Neural cell (in vitro differentiated cells): ENCODE measurements around the gene NKIRAS1. TPM values are rescaled to one million over a fixed set of nuclear protein-coding genes. Genes with fewer than 3 reads are reported as not detected.

Experiments used
- H2AFZ ChIP-seq: fragments of 200-600, 300-800 bp; sonication (generic), shearing (Covaris generic); 2 replicates; pipeline ENCODE4 v1.6.0; 2014; ENCODE audit warnings: low read depth, mild to moderate bottlenecking, antibody characterized with exemption, low read length, moderate library complexity
- H3F3A ChIP-seq: fragments of 200-600 bp; shearing (Covaris generic); 2 replicates; pipeline ENCODE4 v1.6.1; 2016; ENCODE audit warnings: mild to moderate bottlenecking, moderate library complexity, mixed read lengths, antibody characterized with exemption, low read length; ENCODE audit not compliant: insufficient read depth, poor library complexity, severe bottlenecking
- H3K27ac ChIP-seq: fragments of 200-600, 300-800 bp; sonication (generic), shearing (Covaris generic); 2 replicates; pipeline ENCODE4 v1.5.1; 2014; ENCODE audit warnings: mild to moderate bottlenecking, low read length, moderate library complexity
- H3K27me3 ChIP-seq: fragments of 300-800, 200-600 bp; sonication (generic), shearing (Covaris generic); 2 replicates; pipeline ENCODE4 v1.6.0; 2014; ENCODE audit warnings: mild to moderate bottlenecking, low read depth, low read length, moderate library complexity; ENCODE audit not compliant: insufficient read depth
- H3K36me3 ChIP-seq: fragments of 300-800, 200-600 bp; sonication (generic), shearing (Covaris generic); 2 replicates; pipeline ENCODE4 v1.5.1; 2014; ENCODE audit warnings: mild to moderate bottlenecking, antibody characterized with exemption, low read length, moderate library complexity; ENCODE audit not compliant: insufficient read depth
- H3K4me2 ChIP-seq: fragments of 300-800, 200-600 bp; sonication (generic), shearing (Covaris generic); 2 replicates; pipeline ENCODE4 v1.6.0; 2014; ENCODE audit warnings: mild to moderate bottlenecking, low read length
- H3K4me3 ChIP-seq: fragments of 300-800, 200-600 bp; sonication (generic), shearing (Covaris generic); 2 replicates; pipeline ENCODE4 v1.5.1; 2014; ENCODE audit warnings: mild to moderate bottlenecking, low read length, moderate library complexity
- H3K79me2 ChIP-seq: fragments of 200-600 bp; shearing (Covaris generic); replicated peaks from 2 replicates; pipeline ENCODE4 v1.6.0; 2014; ENCODE audit warnings: mild to moderate bottlenecking, low read length, moderate library complexity; ENCODE audit not compliant: insufficient read depth
- H3K9ac ChIP-seq: fragments of 300-800, 200-600 bp; sonication (generic), shearing (Covaris generic); 2 replicates; pipeline ENCODE4 v1.6.1; 2016; ENCODE audit warnings: mild to moderate bottlenecking, low read length, mixed read lengths
- H3K9me2 ChIP-seq: fragments of 200-600 bp; shearing (Covaris generic); 2 replicates; pipeline ENCODE4 v1.6.1; 2016; ENCODE audit warnings: mild to moderate bottlenecking, low read length, mixed read lengths; ENCODE audit not compliant: insufficient read depth
- H3K9me3 ChIP-seq: fragments of 200-600, 300-800 bp; sonication (generic), shearing (Covaris generic); 2 replicates; pipeline ENCODE4 v1.6.1; 2016; ENCODE audit warnings: mild to moderate bottlenecking, mixed run types, low read length, moderate library complexity, mixed read lengths
- H4K20me1 ChIP-seq: fragments of 200-600 bp; shearing (Covaris generic); 2 replicates; pipeline ENCODE4 v1.6.1; 2016; ENCODE audit warnings: mild to moderate bottlenecking, mixed run types; ENCODE audit not compliant: insufficient read depth
- EP300 ChIP-seq: fragments of 450-650 bp; conservative IDR thresholded peaks from 2 replicates; pipeline ENCODE4 v1.6.1; 2014; ENCODE audit warnings: antibody characterized with exemption, mild to moderate bottlenecking, moderate library complexity; ENCODE audit not compliant: poor library complexity, severe bottlenecking
- EZH2 ChIP-seq: fragments of 200-600, 300-800 bp; shearing (Covaris generic), sonication (generic); IDR thresholded peaks from 2 replicates; pipeline ENCODE4 v1.6.1; 2014; ENCODE audit warnings: antibody characterized with exemption, low read length, borderline replicate concordance, mild to moderate bottlenecking; ENCODE audit not compliant: insufficient read depth, poor library complexity, severe bottlenecking
- MXI1 ChIP-seq: fragments of 450-650 bp; conservative IDR thresholded peaks from 2 replicates; pipeline ENCODE4 v1.6.1; 2014; ENCODE audit warnings: antibody characterized with exemption, mild to moderate bottlenecking; ENCODE audit not compliant: poor library complexity, severe bottlenecking
- POLR2AphosphoS5 ChIP-seq: IDR thresholded peaks from 2 replicates; pipeline ENCODE4 v1.6.1; 2012
- RAD21 ChIP-seq: fragments of 450-650 bp; conservative IDR thresholded peaks from 2 replicates; pipeline ENCODE4 v1.6.1; 2014; ENCODE audit warnings: antibody characterized with exemption, mild to moderate bottlenecking, moderate library complexity
- SMC3 ChIP-seq: fragments of 450-650 bp; conservative IDR thresholded peaks from 2 replicates; pipeline ENCODE4 v1.6.1; 2014; ENCODE audit warnings: antibody characterized with exemption, mild to moderate bottlenecking, moderate library complexity; ENCODE audit not compliant: poor library complexity
- TAF1 ChIP-seq: IDR thresholded peaks from 2 replicates; pipeline ENCODE4 v1.6.1; 2012; ENCODE audit warnings: low read depth
- polyA plus RNA-seq: library from polyadenylated mRNA; depleted of rRNA; stranded (reverse); fragments of >200 nt; gene quantifications from 2 replicates; pipeline ENCODE4 v1.2.3, GENCODE V29; 2014
- TF ChIP-seq, protein P1 (sequence below): IDR thresholded peaks from 2 replicates; pipeline ENCODE4 v1.6.1; 2012; ENCODE audit warnings: borderline replicate concordance
- TF ChIP-seq, protein P2 (sequence below): fragments of 450-650 bp; IDR thresholded peaks from 2 replicates; pipeline ENCODE4 v1.5.1; 2014; ENCODE audit warnings: antibody characterized with exemption, mild to moderate bottlenecking, moderate library complexity; ENCODE audit not compliant: poor library complexity, severe bottlenecking

Gene NKIRAS1
- polyA plus RNA-seq, 1 donor from 2014 or later = 42.1 TPM

DNA sequence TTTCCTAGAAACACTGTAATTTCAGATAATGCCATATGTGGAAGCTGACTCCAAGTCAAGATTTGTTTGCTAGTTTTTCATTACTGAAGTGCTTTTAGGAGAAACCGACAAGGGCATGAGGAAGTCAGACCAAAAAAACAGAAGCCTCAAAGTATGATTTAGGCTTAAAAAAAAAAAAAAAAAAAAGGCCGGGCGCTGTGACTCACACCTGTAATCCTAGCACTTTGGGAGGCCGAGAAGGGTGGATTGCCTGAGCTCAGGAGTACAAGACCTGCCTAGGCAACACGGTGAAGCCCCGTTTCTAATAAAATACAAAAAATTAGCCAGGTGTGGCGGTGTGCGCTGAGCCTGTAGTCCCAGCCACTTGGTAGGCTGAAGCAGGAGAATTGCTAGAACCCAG lies 11.7 kb upstream of the NKIRAS1 start:
- H3K36me3 ChIP-seq = peaks cover 3% of the 10 kb centered on the region
- TF ChIP-seq, protein P1, sequence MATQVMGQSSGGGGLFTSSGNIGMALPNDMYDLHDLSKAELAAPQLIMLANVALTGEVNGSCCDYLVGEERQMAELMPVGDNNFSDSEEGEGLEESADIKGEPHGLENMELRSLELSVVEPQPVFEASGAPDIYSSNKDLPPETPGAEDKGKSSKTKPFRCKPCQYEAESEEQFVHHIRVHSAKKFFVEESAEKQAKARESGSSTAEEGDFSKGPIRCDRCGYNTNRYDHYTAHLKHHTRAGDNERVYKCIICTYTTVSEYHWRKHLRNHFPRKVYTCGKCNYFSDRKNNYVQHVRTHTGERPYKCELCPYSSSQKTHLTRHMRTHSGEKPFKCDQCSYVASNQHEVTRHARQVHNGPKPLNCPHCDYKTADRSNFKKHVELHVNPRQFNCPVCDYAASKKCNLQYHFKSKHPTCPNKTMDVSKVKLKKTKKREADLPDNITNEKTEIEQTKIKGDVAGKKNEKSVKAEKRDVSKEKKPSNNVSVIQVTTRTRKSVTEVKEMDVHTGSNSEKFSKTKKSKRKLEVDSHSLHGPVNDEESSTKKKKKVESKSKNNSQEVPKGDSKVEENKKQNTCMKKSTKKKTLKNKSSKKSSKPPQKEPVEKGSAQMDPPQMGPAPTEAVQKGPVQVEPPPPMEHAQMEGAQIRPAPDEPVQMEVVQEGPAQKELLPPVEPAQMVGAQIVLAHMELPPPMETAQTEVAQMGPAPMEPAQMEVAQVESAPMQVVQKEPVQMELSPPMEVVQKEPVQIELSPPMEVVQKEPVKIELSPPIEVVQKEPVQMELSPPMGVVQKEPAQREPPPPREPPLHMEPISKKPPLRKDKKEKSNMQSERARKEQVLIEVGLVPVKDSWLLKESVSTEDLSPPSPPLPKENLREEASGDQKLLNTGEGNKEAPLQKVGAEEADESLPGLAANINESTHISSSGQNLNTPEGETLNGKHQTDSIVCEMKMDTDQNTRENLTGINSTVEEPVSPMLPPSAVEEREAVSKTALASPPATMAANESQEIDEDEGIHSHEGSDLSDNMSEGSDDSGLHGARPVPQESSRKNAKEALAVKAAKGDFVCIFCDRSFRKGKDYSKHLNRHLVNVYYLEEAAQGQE = no peak
- TF ChIP-seq, protein P2, sequence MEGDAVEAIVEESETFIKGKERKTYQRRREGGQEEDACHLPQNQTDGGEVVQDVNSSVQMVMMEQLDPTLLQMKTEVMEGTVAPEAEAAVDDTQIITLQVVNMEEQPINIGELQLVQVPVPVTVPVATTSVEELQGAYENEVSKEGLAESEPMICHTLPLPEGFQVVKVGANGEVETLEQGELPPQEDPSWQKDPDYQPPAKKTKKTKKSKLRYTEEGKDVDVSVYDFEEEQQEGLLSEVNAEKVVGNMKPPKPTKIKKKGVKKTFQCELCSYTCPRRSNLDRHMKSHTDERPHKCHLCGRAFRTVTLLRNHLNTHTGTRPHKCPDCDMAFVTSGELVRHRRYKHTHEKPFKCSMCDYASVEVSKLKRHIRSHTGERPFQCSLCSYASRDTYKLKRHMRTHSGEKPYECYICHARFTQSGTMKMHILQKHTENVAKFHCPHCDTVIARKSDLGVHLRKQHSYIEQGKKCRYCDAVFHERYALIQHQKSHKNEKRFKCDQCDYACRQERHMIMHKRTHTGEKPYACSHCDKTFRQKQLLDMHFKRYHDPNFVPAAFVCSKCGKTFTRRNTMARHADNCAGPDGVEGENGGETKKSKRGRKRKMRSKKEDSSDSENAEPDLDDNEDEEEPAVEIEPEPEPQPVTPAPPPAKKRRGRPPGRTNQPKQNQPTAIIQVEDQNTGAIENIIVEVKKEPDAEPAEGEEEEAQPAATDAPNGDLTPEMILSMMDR = no peak
- TF ChIP-seq EZH2 = no peak
- no peak for TF ChIP-seq TAF1
- no peak for TF ChIP-seq MXI1
- TF ChIP-seq SMC3 = no peak
- TF ChIP-seq EP300 = no peak
- no peak for TF ChIP-seq RAD21
- no peak for TF ChIP-seq POLR2AphosphoS5
- no peak overlapping the region for H3K27ac ChIP-seq
- H3K9me3 ChIP-seq = no peaks in the 10 kb centered on the region
- no peaks in the 10 kb centered on the region for H3F3A ChIP-seq
- H3K4me2 ChIP-seq = no peak overlapping the region
- no peak overlapping the region for H2AFZ ChIP-seq
- no peaks in the 10 kb centered on the region for H3K79me2 ChIP-seq
- no peaks in the 10 kb centered on the region for H3K9me2 ChIP-seq
- no peaks in the 10 kb centered on the region for H3K27me3 ChIP-seq
- H3K4me3 ChIP-seq = no peak overlapping the region
- H3K9ac ChIP-seq = no peak overlapping the region
- no peaks in the 10 kb centered on the region for H4K20me1 ChIP-seq

DNA sequence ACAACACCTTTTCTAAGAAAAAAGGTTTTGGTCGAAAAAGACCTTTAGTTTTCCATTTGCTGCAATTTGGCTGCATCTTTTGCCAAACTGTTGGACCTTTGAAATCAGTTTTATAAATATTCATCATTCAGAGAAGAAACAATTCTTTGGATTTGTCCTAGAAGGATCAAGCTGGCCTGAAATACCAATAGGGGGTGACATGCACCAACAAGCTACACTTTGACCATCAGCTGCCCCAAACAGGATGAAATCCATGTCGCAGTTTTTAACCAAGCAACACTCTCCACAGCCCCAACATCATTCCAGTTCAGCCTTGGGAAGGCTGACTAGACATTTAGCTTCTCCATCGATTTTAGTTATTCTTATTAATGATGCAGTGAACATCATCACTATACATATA lies 9.9 kb upstream of the NKIRAS1 start:
- Histone ChIP-seq H3K36me3 (peaks cover 3% of the 10 kb centered on the region), H3K4me2 (no peak overlapping the region), H4K20me1 (no peaks in the 10 kb centered on the region), H3K9me3 (no peaks in the 10 kb centered on the region), H3K9me2 (no peaks in the 10 kb centered on the region), H3F3A (no peaks in the 10 kb centered on the region), H3K27ac (no peak overlapping the region), H3K79me2 (no peaks in the 10 kb centered on the region), H3K27me3 (no peaks in the 10 kb centered on the region), H3K9ac (no peak overlapping the region), H2AFZ (no peak overlapping the region), H3K4me3 (no peak overlapping the region)
- TF ChIP-seq POLR2AphosphoS5 = no peak
- TF ChIP-seq TAF1 = no peak
- no peak for TF ChIP-seq EP300
- no peak for TF ChIP-seq SMC3
- TF ChIP-seq RAD21 = no peak
- TF ChIP-seq, protein P2 = no peak
- TF ChIP-seq MXI1 = no peak
- TF ChIP-seq, protein P1 = no peak
